HepG2 (cell line): ENCODE measurements around the gene GLO1. TPM values are rescaled to one million over a fixed set of nuclear protein-coding genes. Genes with fewer than 3 reads are reported as not detected.

Experiments
- CREM ChIP-seq, 2 experiments: sonication (generic) in 1 of 2; formaldehyde crosslinking in 1 of 2; IDR thresholded peaks; 2 replicates each; pipeline versions ENCODE4 v1.4.0 to v1.6.1; 2016 to 2020; ENCODE audit warnings: antibody characterized with exemption in 1 of 2, mild to moderate bottlenecking in 1 of 2, missing genetic modification reagents in 1 of 2
- ELF3 ChIP-seq: IDR thresholded peaks from 2 replicates; pipeline ENCODE4 v1.6.1; 2016; ENCODE audit warnings: missing genetic modification reagents, missing compliant biosample characterization
- HNRNPL ChIP-seq: fragments of 200-400 bp; formaldehyde crosslinking; IDR thresholded peaks from 2 replicates; pipeline ENCODE4 v1.6.1; 2017; ENCODE audit warnings: mild to moderate bottlenecking, low read depth, low read length
- KLF16 ChIP-seq, 2 experiments: sonication (generic) in 1 of 2; formaldehyde crosslinking in 1 of 2; IDR thresholded peaks; 2 replicates each; pipeline versions ENCODE4 v1.6.1 to v1.8.0; 2016 to 2023; ENCODE audit warnings: missing genetic modification reagents in 2 of 2, missing compliant biosample characterization in 1 of 2
- SOX5 ChIP-seq: IDR thresholded peaks from 2 replicates; pipeline ENCODE4 v1.6.1; 2016; ENCODE audit warnings: borderline replicate concordance
- ZNF484 ChIP-seq: sonication (generic); formaldehyde crosslinking; IDR thresholded peaks from 2 replicates; pipeline ENCODE4 v1.5.1; 2020; ENCODE audit warnings: mild to moderate bottlenecking, low read depth, missing genetic modification reagents, borderline replicate concordance
- polyA plus RNA-seq, 8 experiments: library from polyadenylated mRNA; depleted of rRNA in 3 of 8; stranded (reverse) in 7 of 8; unstranded in 1 of 8; fragments of >200 nt; fragmentation: Illumina TruSeq in 4 of 8; extraction: Trizol in 4 of 8; gene quantifications; 2 replicates each; pipeline versions ENCODE4 v1.2.1 to v1.2.3, GENCODE V29; 2011 to 2016; ENCODE audit warnings: low read depth in 4 of 8, missing spikeins in 1 of 8, mixed read lengths in 1 of 8; ENCODE audit not compliant: insufficient read depth in 1 of 8
- total RNA-seq, 5 experiments: library from RNA; depleted of rRNA; stranded (reverse); fragments of >200 nt; fragmentation: Illumina TruSeq; extraction: Trizol; gene quantifications; 2 replicates each; pipeline ENCODE4 v1.2.3, GENCODE V29; 2016; ENCODE audit warnings: low read depth in 1 of 5
- TF ChIP-seq, protein P1 (sequence below): sonication (generic); formaldehyde crosslinking; IDR thresholded peaks from 2 replicates; pipeline ENCODE4 v1.8.1; 2023; ENCODE audit warnings: mild to moderate bottlenecking, moderate library complexity, missing genetic modification reagents
- TF ChIP-seq, protein P2 (sequence below): IDR thresholded peaks from 2 replicates; pipeline ENCODE4 v1.6.1; 2016; ENCODE audit warnings: mild to moderate bottlenecking, missing biosample characterization, missing genetic modification reagents
- TF ChIP-seq, protein P3 (sequence below): sonication (generic); formaldehyde crosslinking; IDR thresholded peaks from 2 replicates; pipeline ENCODE4 v1.5.0; 2020; ENCODE audit warnings: mild to moderate bottlenecking, missing genetic modification reagents
- TF ChIP-seq, protein P4 (sequence below): sonication (generic); formaldehyde crosslinking; IDR thresholded peaks from 2 replicates; pipeline ENCODE4 v1.5.0; 2020; ENCODE audit warnings: missing genetic modification reagents, mild to moderate bottlenecking, borderline replicate concordance
- TF ChIP-seq, protein P5 (sequence below): sonication (generic); formaldehyde crosslinking; IDR thresholded peaks from 2 replicates; pipeline ENCODE4 v1.5.0; 2020; ENCODE audit warnings: missing genetic modification reagents
- TF ChIP-seq, protein P6 (sequence below), 2 experiments: sonication (generic) in 1 of 2; formaldehyde crosslinking in 1 of 2; IDR thresholded peaks; 2 replicates each; pipeline versions ENCODE4 v1.6.1 to v1.9.0; 2014 to 2022; ENCODE audit warnings: antibody characterized with exemption in 1 of 2, borderline replicate concordance in 1 of 2, inconsistent platforms in 1 of 2, low read depth in 1 of 2, missing genetic modification reagents in 1 of 2

Gene GLO1
- total and polyA plus RNA-seq, 2 of the 13 experiments (the other 11 are each of a cell fraction or from before 2014, with no cell fraction given): 77.1 to 177 TPM

GRCh38 chr6:38640216-38640909 lies 62.6 kb downstream of the GLO1 start (continued):
- TF ChIP-seq, protein P1, sequence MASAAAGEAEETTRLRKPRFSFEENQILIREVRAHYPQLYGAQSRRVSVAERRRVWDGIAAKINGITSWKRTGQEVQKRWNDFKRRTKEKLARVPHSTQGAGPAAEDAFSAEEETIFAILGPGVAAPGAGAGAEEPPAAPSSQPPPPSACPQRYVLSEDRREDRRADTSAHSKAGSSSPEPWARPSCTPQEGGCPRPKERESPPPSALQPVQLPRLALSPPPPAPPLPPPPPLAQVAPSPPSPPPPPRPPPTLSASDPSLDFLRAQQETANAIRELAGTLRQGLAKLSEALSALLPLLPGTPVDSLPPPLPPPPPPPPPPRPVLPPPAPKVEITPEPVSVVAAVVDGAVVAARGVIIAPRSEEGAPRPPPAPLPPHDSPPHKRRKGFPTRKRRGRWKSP (CRISPR knock-in tag): no peak
- TF ChIP-seq, protein P2, sequence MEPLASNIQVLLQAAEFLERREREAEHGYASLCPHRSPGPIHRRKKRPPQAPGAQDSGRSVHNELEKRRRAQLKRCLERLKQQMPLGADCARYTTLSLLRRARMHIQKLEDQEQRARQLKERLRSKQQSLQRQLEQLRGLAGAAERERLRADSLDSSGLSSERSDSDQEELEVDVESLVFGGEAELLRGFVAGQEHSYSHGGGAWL (CRISPR knock-in tag): peak; percentile 24; the same call in 1 of the 2 replicates
- TF ChIP-seq, protein P3, sequence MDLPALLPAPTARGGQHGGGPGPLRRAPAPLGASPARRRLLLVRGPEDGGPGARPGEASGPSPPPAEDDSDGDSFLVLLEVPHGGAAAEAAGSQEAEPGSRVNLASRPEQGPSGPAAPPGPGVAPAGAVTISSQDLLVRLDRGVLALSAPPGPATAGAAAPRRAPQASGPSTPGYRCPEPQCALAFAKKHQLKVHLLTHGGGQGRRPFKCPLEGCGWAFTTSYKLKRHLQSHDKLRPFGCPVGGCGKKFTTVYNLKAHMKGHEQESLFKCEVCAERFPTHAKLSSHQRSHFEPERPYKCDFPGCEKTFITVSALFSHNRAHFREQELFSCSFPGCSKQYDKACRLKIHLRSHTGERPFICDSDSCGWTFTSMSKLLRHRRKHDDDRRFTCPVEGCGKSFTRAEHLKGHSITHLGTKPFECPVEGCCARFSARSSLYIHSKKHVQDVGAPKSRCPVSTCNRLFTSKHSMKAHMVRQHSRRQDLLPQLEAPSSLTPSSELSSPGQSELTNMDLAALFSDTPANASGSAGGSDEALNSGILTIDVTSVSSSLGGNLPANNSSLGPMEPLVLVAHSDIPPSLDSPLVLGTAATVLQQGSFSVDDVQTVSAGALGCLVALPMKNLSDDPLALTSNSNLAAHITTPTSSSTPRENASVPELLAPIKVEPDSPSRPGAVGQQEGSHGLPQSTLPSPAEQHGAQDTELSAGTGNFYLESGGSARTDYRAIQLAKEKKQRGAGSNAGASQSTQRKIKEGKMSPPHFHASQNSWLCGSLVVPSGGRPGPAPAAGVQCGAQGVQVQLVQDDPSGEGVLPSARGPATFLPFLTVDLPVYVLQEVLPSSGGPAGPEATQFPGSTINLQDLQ: no peak
- TF ChIP-seq, protein P4, sequence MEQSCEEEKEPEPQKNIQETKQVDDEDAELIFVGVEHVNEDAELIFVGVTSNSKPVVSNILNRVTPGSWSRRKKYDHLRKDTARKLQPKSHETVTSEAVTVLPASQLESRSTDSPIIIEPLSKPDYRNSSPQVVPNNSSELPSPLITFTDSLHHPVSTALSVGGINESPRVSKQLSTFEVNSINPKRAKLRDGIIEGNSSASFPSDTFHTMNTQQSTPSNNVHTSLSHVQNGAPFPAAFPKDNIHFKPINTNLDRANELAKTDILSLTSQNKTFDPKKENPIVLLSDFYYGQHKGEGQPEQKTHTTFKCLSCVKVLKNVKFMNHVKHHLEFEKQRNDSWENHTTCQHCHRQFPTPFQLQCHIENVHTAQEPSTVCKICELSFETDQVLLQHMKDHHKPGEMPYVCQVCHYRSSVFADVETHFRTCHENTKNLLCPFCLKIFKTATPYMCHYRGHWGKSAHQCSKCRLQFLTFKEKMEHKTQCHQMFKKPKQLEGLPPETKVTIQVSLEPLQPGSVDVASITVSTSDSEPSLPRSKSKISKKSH: no peak
- TF ChIP-seq, protein P5, sequence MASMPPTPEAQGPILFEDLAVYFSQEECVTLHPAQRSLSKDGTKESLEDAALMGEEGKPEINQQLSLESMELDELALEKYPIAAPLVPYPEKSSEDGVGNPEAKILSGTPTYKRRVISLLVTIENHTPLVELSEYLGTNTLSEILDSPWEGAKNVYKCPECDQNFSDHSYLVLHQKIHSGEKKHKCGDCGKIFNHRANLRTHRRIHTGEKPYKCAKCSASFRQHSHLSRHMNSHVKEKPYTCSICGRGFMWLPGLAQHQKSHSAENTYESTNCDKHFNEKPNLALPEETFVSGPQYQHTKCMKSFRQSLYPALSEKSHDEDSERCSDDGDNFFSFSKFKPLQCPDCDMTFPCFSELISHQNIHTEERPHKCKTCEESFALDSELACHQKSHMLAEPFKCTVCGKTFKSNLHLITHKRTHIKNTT (CRISPR knock-in tag): no peak
- no peak for TF ChIP-seq HNRNPL
- TF ChIP-seq ELF3: no peak
- 0 out of 2 replicates have a peak, but pooled peaks have one; percentile 3 for TF ChIP-seq CREM (IDR thresholded peaks at IDR 0.05)
- no peak for TF ChIP-seq CREM (CRISPR knock-in tag; IDR thresholded peaks at IDR 0.05)
- TF ChIP-seq, protein P6, sequence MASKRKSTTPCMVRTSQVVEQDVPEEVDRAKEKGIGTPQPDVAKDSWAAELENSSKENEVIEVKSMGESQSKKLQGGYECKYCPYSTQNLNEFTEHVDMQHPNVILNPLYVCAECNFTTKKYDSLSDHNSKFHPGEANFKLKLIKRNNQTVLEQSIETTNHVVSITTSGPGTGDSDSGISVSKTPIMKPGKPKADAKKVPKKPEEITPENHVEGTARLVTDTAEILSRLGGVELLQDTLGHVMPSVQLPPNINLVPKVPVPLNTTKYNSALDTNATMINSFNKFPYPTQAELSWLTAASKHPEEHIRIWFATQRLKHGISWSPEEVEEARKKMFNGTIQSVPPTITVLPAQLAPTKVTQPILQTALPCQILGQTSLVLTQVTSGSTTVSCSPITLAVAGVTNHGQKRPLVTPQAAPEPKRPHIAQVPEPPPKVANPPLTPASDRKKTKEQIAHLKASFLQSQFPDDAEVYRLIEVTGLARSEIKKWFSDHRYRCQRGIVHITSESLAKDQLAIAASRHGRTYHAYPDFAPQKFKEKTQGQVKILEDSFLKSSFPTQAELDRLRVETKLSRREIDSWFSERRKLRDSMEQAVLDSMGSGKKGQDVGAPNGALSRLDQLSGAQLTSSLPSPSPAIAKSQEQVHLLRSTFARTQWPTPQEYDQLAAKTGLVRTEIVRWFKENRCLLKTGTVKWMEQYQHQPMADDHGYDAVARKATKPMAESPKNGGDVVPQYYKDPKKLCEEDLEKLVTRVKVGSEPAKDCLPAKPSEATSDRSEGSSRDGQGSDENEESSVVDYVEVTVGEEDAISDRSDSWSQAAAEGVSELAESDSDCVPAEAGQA (IDR thresholded peaks at IDR 0.05; ENCODE audit: low read depth): no peak
- TF ChIP-seq, protein P6 (CRISPR knock-in tag; IDR thresholded peaks at IDR 0.05; ENCODE audit: borderline replicate concordance): no peak
- TF ChIP-seq ZNF484 (CRISPR knock-in tag): no peak
- no peak for TF ChIP-seq SOX5
- TF ChIP-seq KLF16 (CRISPR knock-in tag; IDR thresholded peaks at IDR 0.05): 0 out of 4 replicates have a peak, but pooled peaks of 1 of the 2 experiments have one; percentile 11
